GM19438 (cell line): Measurements from ENCODE around the gene DGKE.

Experiments
- ATAC-seq: cut with Tn5 transposase; IDR thresholded peaks from one replicate; pipeline ENCODE4 v1.9.1; 2021; ENCODE audit warnings: low read depth; ENCODE audit not compliant: unreplicated experiment

DGKE gene

GRCh38 chr17:56912105-56912999 is 78.4 kb downstream of the DGKE start:
- ATAC-seq, result no peak

DNA sequence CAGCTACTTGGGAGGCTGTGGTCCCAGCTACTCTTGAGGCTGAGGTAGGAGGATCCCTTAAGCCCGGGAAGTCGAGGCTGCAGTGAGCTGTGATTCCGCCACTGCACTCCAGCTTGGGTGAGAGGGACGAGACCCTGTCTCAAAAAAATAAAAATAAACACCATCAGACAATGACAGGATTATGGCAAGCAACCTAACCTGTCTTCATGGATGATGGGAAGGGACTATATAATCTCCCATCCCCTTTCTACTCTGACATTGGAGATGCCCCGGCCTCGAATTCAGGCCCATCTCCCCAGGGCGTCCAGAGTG is 79.0 kb downstream of the DGKE start:
- no peak for ATAC-seq

GRCh38 chr17:56913353-56913866 is 79.5 kb downstream of the DGKE start:
- peak; percentile 33 for ATAC-seq

DNA sequence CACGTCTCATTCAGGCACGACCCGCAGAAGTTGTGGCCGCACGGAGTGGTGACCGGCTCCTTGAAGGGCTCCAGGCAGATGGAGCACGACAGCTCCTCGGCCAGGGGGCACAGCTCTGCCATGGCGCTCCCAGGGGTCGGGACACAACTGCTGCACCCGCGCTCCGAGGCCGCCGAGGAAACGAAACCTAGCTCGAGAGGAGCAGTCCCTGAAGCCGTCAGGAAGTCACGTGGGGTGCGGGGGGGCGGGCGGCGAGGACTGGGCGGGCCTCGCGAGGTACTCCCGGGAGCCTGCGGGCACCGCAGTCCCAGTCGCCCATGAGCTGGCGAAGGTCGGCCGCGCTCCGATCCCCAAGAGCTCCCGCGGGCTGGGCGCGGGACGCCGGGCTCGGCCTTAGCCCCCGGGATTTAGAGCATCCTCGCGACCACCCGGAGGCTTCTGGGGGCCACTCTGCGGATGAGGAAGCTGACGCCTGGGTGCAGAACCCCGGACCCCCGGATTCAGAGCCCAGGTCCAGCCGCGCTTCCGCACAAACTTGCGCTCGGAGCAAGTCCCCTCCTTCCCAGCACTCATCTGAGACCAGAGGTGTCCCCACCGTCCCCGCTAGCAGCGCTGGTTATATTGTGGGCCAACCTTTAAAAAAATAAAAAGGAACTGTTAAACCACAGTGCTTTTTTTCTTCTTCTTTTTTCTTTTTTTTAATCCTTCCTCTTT is 80.1 kb downstream of the DGKE start, which contains the start of gene TRIM25:
Gene TRIM25 (minus strand): TSS at position 183 of the 714 bp plus-strand sequence. CDS start 61 bp downstream, at position 122.
- peak; percentile 67 for ATAC-seq

DNA sequence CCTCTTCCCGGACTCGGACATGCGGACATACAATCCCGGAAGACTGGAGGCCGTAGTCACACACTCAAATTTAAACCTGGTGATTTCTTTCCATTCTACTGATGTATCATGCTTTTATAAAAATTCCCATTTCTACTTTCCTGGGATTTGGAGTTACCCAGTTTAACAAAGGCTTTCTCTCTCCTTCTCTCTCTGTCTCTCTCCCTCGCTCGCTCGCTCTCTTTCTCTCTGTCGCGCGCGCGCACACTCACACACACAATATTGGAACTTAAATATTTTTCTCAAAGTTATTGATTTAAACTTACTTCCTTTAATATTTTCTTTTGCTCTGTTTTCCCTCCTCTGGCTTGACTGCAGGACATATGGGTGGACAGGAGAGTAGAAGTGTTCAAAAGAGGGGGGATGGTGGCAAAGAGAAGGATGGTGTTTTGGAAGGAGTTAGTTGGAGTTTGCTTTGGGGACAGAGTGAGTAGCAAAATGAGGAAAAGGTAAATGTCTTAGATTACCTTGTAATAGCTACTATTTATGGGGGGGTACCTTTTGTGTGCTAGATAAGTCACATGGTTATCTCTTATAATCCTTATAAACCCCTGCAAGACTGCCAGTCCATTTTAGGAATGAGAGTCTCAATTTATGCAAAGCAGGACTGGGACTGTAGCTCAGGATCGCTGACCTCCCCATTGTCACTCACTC is 80.8 kb downstream of the DGKE start:
- no peak for ATAC-seq

DNA sequence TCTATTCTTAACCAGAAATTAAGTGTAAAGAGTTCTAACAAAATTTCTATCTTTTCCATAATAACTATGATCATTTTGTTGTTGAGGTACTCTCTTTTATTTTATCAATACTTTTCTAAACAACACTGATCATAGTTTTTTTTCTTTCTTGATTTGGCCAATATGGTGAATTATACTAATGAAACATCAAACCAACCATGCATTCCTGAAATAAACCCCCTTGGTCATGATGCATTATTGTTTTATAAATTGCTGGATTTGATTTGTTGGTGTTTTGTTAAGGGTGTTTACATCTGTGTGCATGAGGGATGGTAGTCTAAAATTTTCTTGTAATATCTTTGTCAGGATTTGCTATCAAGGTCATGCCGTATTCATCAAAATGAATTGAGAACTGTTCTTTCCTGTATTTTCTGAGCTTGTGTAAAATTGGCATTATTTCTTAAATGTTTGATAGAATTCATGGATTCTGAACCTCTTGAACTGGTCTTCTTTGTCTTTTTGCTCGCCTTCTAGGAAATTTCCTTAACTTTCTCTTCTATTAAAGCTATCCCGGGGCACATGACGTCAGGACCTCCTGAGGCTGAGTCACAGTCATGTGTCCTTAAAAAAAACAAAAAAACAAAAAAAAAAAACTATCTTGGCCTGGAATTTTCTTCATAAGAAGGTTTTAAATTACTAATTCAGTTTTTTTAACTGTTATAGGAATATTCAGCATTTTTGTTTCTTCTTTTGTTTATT is 83.8 kb downstream of the DGKE start:
- no peak for ATAC-seq

DNA sequence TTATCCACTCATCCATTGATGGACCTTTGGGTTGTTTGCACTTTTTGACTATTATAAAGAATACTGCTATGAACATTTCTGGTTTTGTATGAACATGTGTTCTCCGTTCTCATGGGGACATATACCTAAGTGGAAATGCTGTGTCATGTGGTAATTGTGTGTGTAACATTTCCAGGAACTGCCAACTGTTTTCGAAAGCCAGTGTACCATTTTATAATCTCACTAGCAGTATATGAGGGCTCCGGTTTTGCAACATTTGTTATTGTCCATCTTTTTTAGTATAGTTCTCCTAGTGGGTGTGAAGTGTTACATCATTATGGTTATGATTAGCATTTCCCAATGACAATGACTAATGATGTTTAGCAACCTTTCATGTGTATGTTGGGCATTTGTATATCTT is 85.0 kb downstream of the DGKE start:
- no peak for ATAC-seq
